Muscle layer of colon (tissue), 2 donors: ENCODE measurements around the gene HTD2.

ENCODE experiments used
- H3K27ac ChIP-seq: one replicate; pipeline ENCODE4 v1.7.0; 2013; ENCODE audit warnings: low read depth, mild to moderate bottlenecking, low read length, moderate library complexity
- H3K27me3 ChIP-seq, 2 donors: one replicate each; pipeline ENCODE4 v1.7.0; 2013; ENCODE audit warnings: low read length in 2 of 2, mild to moderate bottlenecking in 2 of 2; ENCODE audit not compliant: insufficient read depth in 2 of 2, control insufficient read depth in 1 of 2
- H3K36me3 ChIP-seq: one replicate; pipeline ENCODE4 v1.7.0; 2013; ENCODE audit warnings: mild to moderate bottlenecking, low read length; ENCODE audit not compliant: insufficient read depth
- H3K4me1 ChIP-seq: one replicate; pipeline ENCODE4 v1.7.0; 2013; ENCODE audit warnings: mild to moderate bottlenecking, low read length; ENCODE audit not compliant: insufficient read depth
- H3K4me3 ChIP-seq, 2 donors: one replicate each; pipeline ENCODE4 v1.7.0; 2013; ENCODE audit warnings: low read length in 2 of 2, low read depth in 1 of 2, mild to moderate bottlenecking in 1 of 2, moderate library complexity in 1 of 2
- H3K9ac ChIP-seq: one replicate; pipeline ENCODE4 v1.7.0; 2013; ENCODE audit warnings: low read length
- H3K9me3 ChIP-seq: one replicate; pipeline ENCODE4 v1.7.0; 2013; ENCODE audit warnings: mild to moderate bottlenecking, low read length
- donor health status: abdominal sarcoma.
- donor health status: Adenocarcinoma of cecum.

The HTD2 gene

DNA sequence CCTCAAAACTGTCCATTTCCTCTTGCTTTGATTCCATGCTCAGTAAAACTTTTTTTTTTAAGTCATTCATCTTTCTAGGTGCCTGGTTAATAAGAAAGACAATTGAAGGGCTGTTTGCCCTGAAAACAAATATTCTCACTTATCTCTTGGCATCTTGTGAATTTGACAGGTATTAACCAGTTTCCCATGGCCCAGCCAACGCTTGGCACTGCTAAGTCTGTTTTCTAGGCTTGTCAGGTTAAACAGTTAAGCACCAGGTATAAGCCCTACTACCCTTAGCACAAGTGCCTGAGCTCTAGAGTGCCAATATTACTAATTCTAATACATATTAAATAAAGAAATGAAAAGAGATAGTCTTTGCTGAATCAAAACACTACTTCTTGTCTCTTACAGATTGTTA is 62.7 kb downstream of the HTD2 start:
- H3K9ac ChIP-seq, result no peak overlapping the region
- H3K4me3 ChIP-seq, result no peak overlapping the region
- no peak overlapping the region for H3K27ac ChIP-seq
- H3K4me1 ChIP-seq, result no peaks in the 10 kb centered on the region
- no peaks in the 10 kb centered on the region for H3K36me3 ChIP-seq
- no peaks in the 10 kb centered on the region for H3K9me3 ChIP-seq
- no peaks in the 10 kb centered on the region for H3K27me3 ChIP-seq
